DMS53 (cell line): ENCODE results near the gene GM2A.
"Not testable (repeated sequence)": the region's sequence is repeated elsewhere in the genome, so short reads cannot be mapped to it uniquely, and the experiment has no call there.

ENCODE experiments used
- DNase-seq: peaks from one replicate; lab custom pipeline; 2025; lab: John Stamatoyannopoulos, UW

The GM2A gene

GRCh38 chr5:151228986-151229385 lies 24.0 kb upstream of the GM2A start:
- DNase-seq = no peak

- DNase-seq = no peak
Observed at GRCh38 chr5:151230048-151230680, 22.8 kb upstream of the GM2A start.

GRCh38 chr5:151231359-151231758 lies 21.6 kb upstream of the GM2A start:
- no peak for DNase-seq

GRCh38 chr5:151233616-151234085 lies 19.3 kb upstream of the GM2A start:
- no peak for DNase-seq

- DNase-seq = no peak
Observed at GRCh38 chr5:151234476-151235238, 18.3 kb upstream of the GM2A start.

GRCh38 chr5:151235239-151235571 lies 17.8 kb upstream of the GM2A start:
- DNase-seq = not testable (repeated sequence)

- DNase-seq = no peak
Observed at GRCh38 chr5:151236888-151237287, 16.1 kb upstream of the GM2A start.

GRCh38 chr5:151237685-151238084 lies 15.3 kb upstream of the GM2A start:
- no peak for DNase-seq

- no peak for DNase-seq
Observed at GRCh38 chr5:151238303-151238741, 14.7 kb upstream of the GM2A start.

GRCh38 chr5:151239237-151239861 lies 13.6 kb upstream of the GM2A start:
- DNase-seq = peak; percentile 77

- DNase-seq = not testable (repeated sequence)
Observed at GRCh38 chr5:151240268-151240835, 12.6 kb upstream of the GM2A start.

GRCh38 chr5:151240924-151241635 lies 11.9 kb upstream of the GM2A start:
- peak; percentile 37 for DNase-seq

- no peak for DNase-seq
Observed at GRCh38 chr5:151243127-151243526, 9.9 kb upstream of the GM2A start.

- DNase-seq = no peak
Observed at GRCh38 chr5:151243564-151243963, 9.4 kb upstream of the GM2A start.

GRCh38 chr5:151244206-151244605 lies 8.8 kb upstream of the GM2A start:
- no peak for DNase-seq

- DNase-seq = no peak
Observed at GRCh38 chr5:151245680-151246219, 7.2 kb upstream of the GM2A start.

GRCh38 chr5:151248651-151249050 lies 4.3 kb upstream of the GM2A start:
- no peak for DNase-seq

- DNase-seq = no peak
Observed at GRCh38 chr5:151249281-151249680, 3.7 kb upstream of the GM2A start.

GRCh38 chr5:151250346-151251000 lies 2.5 kb upstream of the GM2A start:
- no peak for DNase-seq

- DNase-seq = no peak
Observed at GRCh38 chr5:151251001-151251551, 1.9 kb upstream of the GM2A start.

- DNase-seq = no peak
Observed at GRCh38 chr5:151251621-151252020, 1.4 kb upstream of the GM2A start.
